Umbilical cord (tissue), 2 donors: ENCODE results near the gene PRPH. TPM values are rescaled to one million over a fixed set of nuclear protein-coding genes. Genes with fewer than 3 reads are reported as not detected.
"Not testable (repeated sequence)": the region's sequence is repeated elsewhere in the genome, so short reads cannot be mapped to it uniquely, and the experiment has no call there.

Source experiments
- DNase-seq: peaks from one replicate; pipeline ENCODE4 v3.0.0-alpha.2; 2015; ENCODE audit warnings: low spot score
- total RNA-seq: library from RNA; depleted of rRNA; stranded (reverse); fragments of >200 nt; gene quantifications from one replicate; pipeline ENCODE4 v1.2.3, GENCODE V29; 2014; ENCODE audit warnings: low replicate concordance; ENCODE audit not compliant: insufficient read depth

The PRPH gene
- total RNA-seq, 1 donor from 2014 or later: 0.72 TPM

- no peak for DNase-seq
Observed at GRCh38 chr12:49298160-49298559, 3.2 kb downstream of the PRPH start.

- DNase-seq: no peak
Observed at GRCh38 chr12:49301760-49302159, 6.8 kb downstream of the PRPH start.

DNA sequence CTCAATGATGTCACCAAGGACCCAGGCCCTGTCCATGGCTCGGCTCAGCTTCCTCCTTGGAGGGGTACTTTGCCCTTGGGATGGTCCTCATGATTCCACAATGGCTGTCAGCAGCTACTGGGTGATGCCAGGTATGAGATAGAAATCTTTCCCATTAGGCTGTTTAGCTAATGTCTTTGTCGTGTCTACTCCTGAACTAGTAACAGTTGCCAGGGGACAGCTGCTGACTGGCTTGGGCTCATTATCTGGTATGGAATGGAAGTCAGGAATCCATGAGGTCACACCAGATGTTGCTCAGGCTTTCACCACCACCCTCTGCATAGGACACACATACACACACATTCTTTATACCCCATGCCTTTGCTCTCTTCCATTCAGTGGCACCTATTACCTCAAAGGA is 9.2 kb downstream of the PRPH start:
- DNase-seq: no peak

DNA sequence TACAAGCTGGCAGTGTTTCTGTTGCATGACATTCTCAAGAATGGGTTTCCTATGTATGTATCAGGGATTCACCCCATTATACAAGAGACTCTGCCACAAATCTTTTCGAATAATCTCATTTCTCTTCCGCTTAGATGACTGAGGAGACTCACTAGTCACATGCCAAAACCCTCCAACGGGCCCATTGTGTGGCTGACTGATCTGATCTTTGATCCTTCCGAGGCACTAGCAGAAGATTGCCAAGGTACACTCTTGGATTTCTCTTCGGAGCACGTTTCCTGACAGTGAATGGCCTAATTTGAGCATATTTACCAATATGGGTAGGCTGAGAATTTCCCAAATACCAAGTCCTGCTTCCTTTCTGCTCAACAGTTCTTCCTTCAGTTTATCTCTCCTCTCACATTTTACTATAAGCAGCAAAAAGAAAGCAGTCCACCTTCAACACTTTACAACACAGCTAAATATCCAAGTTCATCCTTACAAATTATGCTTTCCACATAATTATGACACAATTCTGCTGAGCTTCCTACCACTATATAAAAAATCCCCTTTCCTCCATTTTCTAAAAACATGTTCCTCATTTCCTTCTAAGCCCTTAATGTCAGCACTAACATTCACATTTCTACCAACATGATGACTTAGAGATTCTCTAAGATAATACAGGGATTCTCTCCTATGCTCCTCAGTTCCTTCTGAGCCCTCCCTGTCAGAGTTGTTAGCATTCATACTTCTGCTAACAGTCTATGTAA is 11.0 kb downstream of the PRPH start:
- DNase-seq: no peak

- DNase-seq: no peak
Observed at GRCh38 chr12:49309386-49309785, 14.4 kb downstream of the PRPH start.

GRCh38 chr12:49310451-49311000 is 15.6 kb downstream of the PRPH start:
- not testable (repeated sequence) for DNase-seq

GRCh38 chr12:49314811-49315210 is 19.9 kb downstream of the PRPH start:
- no peak for DNase-seq

- not testable (repeated sequence) for DNase-seq
Observed at GRCh38 chr12:49317118-49317517, 22.2 kb downstream of the PRPH start.

GRCh38 chr12:49320411-49321103 is 25.6 kb downstream of the PRPH start:
- not testable (repeated sequence) for DNase-seq

GRCh38 chr12:49322367-49322707 is 27.4 kb downstream of the PRPH start:
- DNase-seq: no peak

GRCh38 chr12:49322708-49323523 is 28.0 kb downstream of the PRPH start, which contains the start of gene TROAP:
Gene TROAP, plus strand, starts transcription at chr12:49323255. Its CDS starts 354 bp downstream, at chr12:49323609.
- peak; percentile 100 for DNase-seq

DNA sequence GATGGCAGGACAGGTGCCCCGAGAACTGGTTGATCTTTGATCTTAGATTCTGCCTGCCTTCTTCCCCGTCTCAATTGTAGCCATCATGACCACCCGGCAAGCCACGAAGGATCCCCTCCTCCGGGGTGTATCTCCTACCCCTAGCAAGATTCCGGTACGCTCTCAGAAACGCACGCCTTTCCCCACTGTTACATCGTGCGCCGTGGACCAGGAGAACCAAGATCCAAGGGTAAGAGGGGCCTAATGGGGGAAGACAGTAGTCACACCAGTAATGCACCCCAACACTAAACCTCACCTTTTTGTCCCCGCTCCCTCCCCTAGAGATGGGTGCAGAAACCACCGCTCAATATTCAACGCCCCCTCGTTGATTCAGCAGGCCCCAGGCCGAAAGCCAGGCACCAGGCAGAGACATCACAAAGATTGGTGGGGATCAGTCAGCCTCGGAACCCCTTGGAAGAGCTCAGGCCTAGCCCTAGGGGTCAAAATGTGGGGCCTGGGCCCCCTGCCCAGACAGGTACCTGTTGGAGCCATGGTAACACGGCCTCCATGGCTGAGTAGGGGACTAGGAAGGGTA is 28.7 kb downstream of the PRPH start:
- DNase-seq: no peak

- DNase-seq: no peak
Observed at GRCh38 chr12:49325606-49326005, 30.7 kb downstream of the PRPH start.

GRCh38 chr12:49327368-49327767 is 32.4 kb downstream of the PRPH start:
- DNase-seq: no peak

- no peak for DNase-seq
Observed at GRCh38 chr12:49327887-49328286, 32.9 kb downstream of the PRPH start.

- no peak for DNase-seq
Observed at GRCh38 chr12:49328816-49329215, 33.9 kb downstream of the PRPH start.

DNA sequence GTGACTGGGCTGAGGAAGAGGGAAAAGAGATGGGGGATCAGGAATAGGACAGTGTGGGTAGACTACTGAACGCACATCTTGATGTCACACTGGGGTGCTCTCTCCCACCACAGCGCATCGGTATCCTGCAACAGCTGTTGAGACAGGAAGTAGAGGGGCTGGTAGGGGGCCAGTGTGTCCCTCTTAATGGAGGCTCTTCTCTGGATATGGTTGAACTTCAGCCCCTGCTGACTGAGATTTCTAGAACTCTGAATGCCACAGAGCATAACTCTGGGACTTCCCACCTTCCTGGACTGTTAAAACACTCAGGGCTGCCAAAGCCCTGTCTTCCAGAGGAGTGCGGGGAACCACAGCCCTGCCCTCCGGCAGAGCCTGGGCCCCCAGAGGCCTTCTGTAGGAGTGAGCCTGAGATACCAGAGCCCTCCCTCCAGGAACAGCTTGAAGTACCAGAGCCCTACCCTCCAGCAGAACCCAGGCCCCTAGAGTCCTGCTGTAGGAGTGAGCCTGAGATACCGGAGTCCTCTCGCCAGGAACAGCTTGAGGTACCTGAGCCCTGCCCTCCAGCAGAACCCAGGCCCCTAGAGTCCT is 35.2 kb downstream of the PRPH start:
- DNase-seq: no peak

DNA sequence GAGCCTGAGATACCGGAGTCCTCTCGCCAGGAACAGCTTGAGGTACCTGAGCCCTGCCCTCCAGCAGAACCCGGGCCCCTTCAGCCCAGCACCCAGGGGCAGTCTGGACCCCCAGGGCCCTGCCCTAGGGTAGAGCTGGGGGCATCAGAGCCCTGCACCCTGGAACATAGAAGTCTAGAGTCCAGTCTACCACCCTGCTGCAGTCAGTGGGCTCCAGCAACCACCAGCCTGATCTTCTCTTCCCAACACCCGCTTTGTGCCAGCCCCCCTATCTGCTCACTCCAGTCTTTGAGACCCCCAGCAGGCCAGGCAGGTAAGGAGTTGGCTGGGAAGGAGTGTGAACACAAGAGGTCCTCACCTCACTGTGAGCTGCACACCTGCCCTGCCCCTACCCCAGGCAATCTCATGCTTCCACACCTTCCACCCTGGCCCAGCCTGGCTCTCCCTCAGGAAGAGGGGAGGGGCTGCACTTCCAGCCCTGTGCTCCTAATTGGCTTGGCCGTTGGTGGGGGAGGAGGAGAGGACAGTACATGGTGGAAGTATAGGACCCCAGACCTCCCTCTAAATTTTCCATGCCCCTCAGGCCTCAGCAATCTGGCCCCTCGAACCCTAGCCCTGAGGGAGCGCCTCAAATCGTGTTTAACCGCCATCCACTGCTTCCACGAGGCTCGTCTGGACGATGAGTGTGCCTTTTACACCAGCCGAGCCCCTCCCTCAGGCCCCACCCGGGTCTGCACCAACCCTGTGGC is 35.9 kb downstream of the PRPH start:
- no peak for DNase-seq

DNA sequence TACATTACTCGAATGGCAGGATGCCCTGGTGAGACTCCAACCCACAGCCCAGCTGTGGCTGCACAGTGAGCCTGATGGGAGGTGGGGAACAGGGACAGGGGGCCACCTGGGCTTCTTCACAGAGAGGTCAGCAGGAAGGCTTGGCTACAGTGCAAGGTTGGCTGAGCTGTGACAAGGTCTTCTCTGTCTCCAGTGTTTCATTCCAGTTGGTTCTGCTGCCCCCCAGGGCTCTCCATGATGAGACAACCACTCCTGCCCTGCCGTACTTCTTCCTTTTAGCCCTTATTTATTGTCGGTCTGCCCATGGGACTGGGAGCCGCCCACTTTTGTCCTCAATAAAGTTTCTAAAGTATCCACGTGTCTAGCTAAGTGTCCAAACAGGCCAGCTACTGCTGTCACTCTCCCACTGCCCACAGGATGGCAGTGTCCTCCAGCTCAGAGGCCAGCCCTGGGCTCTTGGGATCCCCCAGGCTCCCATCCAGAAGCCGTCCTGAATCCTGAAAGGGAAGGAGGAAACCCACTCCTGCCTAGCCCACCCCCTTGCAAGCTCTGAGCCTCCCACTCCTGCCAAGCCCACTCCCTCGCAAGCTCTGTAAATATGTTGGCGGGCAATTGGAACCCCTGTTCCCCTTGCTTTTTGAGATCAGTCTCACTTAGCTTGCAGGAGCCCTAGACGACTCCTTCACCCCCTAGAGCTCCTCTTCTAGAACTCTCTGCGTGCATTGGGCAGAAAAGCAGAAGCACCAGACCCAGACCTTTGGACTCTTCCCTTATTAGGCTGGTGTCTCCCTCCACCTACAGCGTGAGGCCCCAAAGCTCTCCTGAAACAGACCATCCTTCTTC is 36.7 kb downstream of the PRPH start:
- DNase-seq: peak; percentile 79

GRCh38 chr12:49332441-49332861 is 37.5 kb downstream of the PRPH start:
- DNase-seq: no peak
